Vagina (tissue), 2 donors: ENCODE data around the gene INPP5F.

Source experiments
- POLR2A ChIP-seq, 2 donors: fragments of 450-650 bp; IDR thresholded peaks; one replicate each; pipeline ENCODE4 v1.6.1; 2017; ENCODE audit warnings: antibody characterized with exemption in 2 of 2, mild to moderate bottlenecking in 2 of 2, moderate library complexity in 2 of 2
- POLR2AphosphoS5 ChIP-seq, 2 donors: sonication (generic); formaldehyde crosslinking; IDR thresholded peaks; one replicate each; pipeline ENCODE4 v1.9.0; 2017; ENCODE audit warnings: antibody characterized with exemption in 2 of 2, mild to moderate bottlenecking in 2 of 2, low read depth in 1 of 2; ENCODE audit not compliant: insufficient read depth in 1 of 2
- TF ChIP-seq, protein P1 (sequence below), 3 experiments: fragments of 450-650 bp in 2 of 3; fragments of 200-600 bp in 1 of 3; sonication (generic) in 1 of 3; IDR thresholded peaks; one replicate each; pipeline ENCODE4 v1.5.1; 2017 to 2019; ENCODE audit warnings: antibody characterized with exemption in 3 of 3, mild to moderate bottlenecking in 2 of 3, moderate library complexity in 2 of 3

DNA sequence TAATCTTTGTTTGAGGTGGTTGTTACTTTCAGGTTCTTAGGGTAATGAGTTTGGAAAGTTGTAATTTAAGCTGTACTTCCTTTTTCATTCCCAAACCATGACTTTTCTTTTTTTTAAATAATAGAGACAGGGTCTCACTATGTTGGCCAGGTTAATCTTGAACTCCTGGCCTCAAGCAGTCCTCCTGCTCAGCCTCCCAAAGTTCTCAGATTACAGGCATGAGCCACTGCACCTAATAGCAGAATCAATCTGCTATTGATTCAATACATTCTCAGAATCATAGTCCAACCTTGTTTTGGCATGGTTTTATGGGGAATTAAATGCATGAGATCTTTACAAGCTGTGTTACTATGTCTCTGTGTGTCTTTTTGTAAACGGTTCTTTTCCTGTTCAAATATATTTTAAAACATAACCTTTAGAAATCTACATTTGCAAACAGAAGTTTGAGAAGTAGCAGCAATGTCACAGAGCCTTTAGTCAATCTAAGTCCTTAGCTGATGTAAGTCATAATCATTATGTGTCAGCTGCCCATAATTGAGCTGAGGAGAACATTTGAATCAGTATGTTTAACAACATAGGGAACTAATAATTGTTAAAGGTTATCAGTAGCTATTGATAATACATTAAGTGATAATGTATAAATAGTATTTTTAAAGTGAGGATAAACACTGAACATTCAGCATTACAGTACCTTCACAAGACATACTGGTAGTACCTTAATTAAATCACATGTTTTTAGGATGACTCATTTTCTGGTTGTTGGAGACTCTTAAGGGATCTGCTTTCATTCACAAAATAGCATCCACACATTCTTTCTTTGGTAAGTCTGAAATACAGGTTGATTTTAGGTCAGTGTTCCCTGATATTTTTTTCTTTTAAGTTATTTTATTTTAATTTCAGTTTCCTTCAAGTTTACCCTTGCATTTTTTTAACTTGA is 8.8 kb downstream of the INPP5F start:
- TF ChIP-seq, protein P1, sequence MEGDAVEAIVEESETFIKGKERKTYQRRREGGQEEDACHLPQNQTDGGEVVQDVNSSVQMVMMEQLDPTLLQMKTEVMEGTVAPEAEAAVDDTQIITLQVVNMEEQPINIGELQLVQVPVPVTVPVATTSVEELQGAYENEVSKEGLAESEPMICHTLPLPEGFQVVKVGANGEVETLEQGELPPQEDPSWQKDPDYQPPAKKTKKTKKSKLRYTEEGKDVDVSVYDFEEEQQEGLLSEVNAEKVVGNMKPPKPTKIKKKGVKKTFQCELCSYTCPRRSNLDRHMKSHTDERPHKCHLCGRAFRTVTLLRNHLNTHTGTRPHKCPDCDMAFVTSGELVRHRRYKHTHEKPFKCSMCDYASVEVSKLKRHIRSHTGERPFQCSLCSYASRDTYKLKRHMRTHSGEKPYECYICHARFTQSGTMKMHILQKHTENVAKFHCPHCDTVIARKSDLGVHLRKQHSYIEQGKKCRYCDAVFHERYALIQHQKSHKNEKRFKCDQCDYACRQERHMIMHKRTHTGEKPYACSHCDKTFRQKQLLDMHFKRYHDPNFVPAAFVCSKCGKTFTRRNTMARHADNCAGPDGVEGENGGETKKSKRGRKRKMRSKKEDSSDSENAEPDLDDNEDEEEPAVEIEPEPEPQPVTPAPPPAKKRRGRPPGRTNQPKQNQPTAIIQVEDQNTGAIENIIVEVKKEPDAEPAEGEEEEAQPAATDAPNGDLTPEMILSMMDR (IDR thresholded peaks at IDR 0.05) = no peak
- TF ChIP-seq POLR2A (IDR thresholded peaks at IDR 0.05) (no peak), POLR2AphosphoS5 (IDR thresholded peaks at IDR 0.05; ENCODE audit: insufficient read depth in 1 of 2, low read depth in 1 of 2) (no peak)
